ENCODE results near the gene SERHL2.
"Not testable (repeated sequence)": the region's sequence is repeated elsewhere in the genome, so short reads cannot be mapped to it uniquely, and the experiment has no call there.

The SERHL2 gene

GRCh38 chr22:42536166-42536565, 17.6 kb upstream of the SERHL2 start:
- DNase-seq (ENCODE audit: low read depth) = no peak

- DNase-seq (ENCODE audit: low read depth) = not testable (repeated sequence)
Observed at GRCh38 chr22:42536634-42537033, 17.1 kb upstream of the SERHL2 start.

GRCh38 chr22:42537199-42537831, 16.4 kb upstream of the SERHL2 start:
- not testable (repeated sequence) for DNase-seq (ENCODE audit: low read depth)

GRCh38 chr22:42539236-42539771, 14.5 kb upstream of the SERHL2 start:
- DNase-seq (ENCODE audit: low read depth) = not testable (repeated sequence)

GRCh38 chr22:42544686-42545085, 9.1 kb upstream of the SERHL2 start:
- DNase-seq (ENCODE audit: low read depth) = no peak

- DNase-seq (ENCODE audit: low read depth) = no peak
Observed at GRCh38 chr22:42547562-42547961, 6.2 kb upstream of the SERHL2 start.

- DNase-seq (ENCODE audit: low read depth) = not testable (repeated sequence)
Observed at GRCh38 chr22:42548126-42548525, 5.6 kb upstream of the SERHL2 start.

GRCh38 chr22:42548597-42549330, 5.0 kb upstream of the SERHL2 start:
- DNase-seq (ENCODE audit: low read depth) = no peak

- no peak for DNase-seq (ENCODE audit: low read depth)
Observed at GRCh38 chr22:42549331-42550060, 4.3 kb upstream of the SERHL2 start.

GRCh38 chr22:42552294-42552647, 1.5 kb upstream of the SERHL2 start:
- DNase-seq (ENCODE audit: low read depth) = not testable (repeated sequence)

- no peak for DNase-seq (ENCODE audit: low read depth)
Observed at GRCh38 chr22:42560381-42560780, 6.6 kb downstream of the SERHL2 start.

- DNase-seq (ENCODE audit: low read depth) = no peak
Observed at GRCh38 chr22:42560781-42561180, 7.0 kb downstream of the SERHL2 start.

- DNase-seq (ENCODE audit: low read depth) = no peak
Observed at GRCh38 chr22:42561856-42562255, 8.1 kb downstream of the SERHL2 start.

GRCh38 chr22:42562279-42562678, 8.5 kb downstream of the SERHL2 start:
- DNase-seq (ENCODE audit: low read depth) = no peak

- no peak for DNase-seq (ENCODE audit: low read depth)
Observed at GRCh38 chr22:42562684-42563083, 8.9 kb downstream of the SERHL2 start.

- not testable (repeated sequence) for DNase-seq (ENCODE audit: low read depth)
Observed at GRCh38 chr22:42563943-42564342, 10.2 kb downstream of the SERHL2 start.

- no peak for DNase-seq (ENCODE audit: low read depth)
Observed at GRCh38 chr22:42564699-42565098, 10.9 kb downstream of the SERHL2 start.

- no peak for DNase-seq (ENCODE audit: low read depth)
Observed at GRCh38 chr22:42565956-42566355, 12.2 kb downstream of the SERHL2 start.

- DNase-seq (ENCODE audit: low read depth) = not testable (repeated sequence)
Observed at GRCh38 chr22:42567950-42568349, 14.2 kb downstream of the SERHL2 start.

GRCh38 chr22:42570580-42570979, 16.8 kb downstream of the SERHL2 start:
- not testable (repeated sequence) for DNase-seq (ENCODE audit: low read depth)

GRCh38 chr22:42571068-42571467, 17.3 kb downstream of the SERHL2 start:
- DNase-seq (ENCODE audit: low read depth) = not testable (repeated sequence)

GRCh38 chr22:42574046-42574445, 20.3 kb downstream of the SERHL2 start:
- not testable (repeated sequence) for DNase-seq (ENCODE audit: low read depth)

GRCh38 chr22:42574468-42574867, 20.7 kb downstream of the SERHL2 start:
- not testable (repeated sequence) for DNase-seq (ENCODE audit: low read depth)
